HUDEP-2 (cell line): ENCODE data around the gene IFNLR1.

Experiments used
- DNase-seq, 76 experiments: peaks; one replicate each; lab custom pipeline; 2025; ENCODE audit not compliant: unreplicated experiment in 76 of 76; lab: John Stamatoyannopoulos, UW

Gene IFNLR1

GRCh38 chr1:24180676-24181075, 6.4 kb downstream of the IFNLR1 start:
- no peak for DNase-seq

GRCh38 chr1:24179251-24179840, 7.7 kb downstream of the IFNLR1 start:
- no peak for DNase-seq

DNA sequence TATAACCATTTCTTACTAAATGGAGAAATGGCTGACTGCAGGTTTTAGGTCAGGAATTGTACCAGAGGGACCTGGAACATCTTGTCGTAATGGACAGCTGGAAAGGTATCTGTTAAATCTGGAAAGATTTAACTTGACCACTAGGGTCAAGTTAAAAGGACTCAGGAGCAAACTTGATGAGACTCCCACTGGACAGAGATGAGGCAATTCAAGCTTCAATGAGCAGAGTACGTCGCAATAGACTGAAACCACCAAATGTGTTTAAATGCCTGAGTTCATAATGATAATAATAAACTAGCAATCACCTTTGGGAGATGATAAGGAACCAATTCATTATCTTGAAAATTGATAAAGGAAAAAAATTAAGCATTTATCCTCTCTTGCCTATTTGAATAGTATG, 8.7 kb downstream of the IFNLR1 start:
- no peak for DNase-seq

GRCh38 chr1:24177161-24177560, 9.9 kb downstream of the IFNLR1 start:
- no peak for DNase-seq

DNA sequence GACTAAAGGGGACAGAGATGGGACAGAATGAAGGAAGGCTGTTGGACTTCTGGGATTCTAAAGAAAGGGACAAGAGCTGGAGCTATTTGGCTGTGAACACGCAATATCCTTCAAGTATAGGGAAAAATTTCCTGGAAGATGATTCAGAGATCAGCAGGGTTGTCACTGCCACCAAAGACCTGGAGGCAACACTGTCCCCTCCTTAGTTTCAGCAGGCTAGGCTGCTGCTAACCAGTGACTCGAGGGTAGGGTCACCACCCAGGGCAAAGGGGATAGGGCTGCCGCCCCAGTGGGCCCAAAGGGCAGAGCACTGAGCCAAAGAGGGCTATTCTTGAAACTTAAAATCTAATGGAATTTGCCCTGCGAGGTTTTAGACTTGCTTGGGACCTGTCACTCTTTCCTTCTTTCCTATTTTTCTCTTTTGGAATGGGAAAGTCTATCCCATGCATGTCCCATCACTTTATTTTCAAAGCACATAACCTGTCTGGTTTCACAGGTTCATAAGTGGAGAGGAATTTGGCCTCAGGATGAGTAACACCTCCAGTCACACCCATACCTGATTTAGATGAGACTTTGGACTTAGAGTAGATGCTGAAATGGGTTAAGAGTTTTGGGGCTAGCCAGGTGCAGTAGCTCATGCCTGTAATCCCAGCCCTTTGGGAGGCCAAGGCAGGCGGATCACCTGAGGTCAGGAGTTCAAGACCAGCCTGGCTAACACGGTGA, 11.9 kb downstream of the IFNLR1 start:
- DNase-seq, result no peak

DNA sequence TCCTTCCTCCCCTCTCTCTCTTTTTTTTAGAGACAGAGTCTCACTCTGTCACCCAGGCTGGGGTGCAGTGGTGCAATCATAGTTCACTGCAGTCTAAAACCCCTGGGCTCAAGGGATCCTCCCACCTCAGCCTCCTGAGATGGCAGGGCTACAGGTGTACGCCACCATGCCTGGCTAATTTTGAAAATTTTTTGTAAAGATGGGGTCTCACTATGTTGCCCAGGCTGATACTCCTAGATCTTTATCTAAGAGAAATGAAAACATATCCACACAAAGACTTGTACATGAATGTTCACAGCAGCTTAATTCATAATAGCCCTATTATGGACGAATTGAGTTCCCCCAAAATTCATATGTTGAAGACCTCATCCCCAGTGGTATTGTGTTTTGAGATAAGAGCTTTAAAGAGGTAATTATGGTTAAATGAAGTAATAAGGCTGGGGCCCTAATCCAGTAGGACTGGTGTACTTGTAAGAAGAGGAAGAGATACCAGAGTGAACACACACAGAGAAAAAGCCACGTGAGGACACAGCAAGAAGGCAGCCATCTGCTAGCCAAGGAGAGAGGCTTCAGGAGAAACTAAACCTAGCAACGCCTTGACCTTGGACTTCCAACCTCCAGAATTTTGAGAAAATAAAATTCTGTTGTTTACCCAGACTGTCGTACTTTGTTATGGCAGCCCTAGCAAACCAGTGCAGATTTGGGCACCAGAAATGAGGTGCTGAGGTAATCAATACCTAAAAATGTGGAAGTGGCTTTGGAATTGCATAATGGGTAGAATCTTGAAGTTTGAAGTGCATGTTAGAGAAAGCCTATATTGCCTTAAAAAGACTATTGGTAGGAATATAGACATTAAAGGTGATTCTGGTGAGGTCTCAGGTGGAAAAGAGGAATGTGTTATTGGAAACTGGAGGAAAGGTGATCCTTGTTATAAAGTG, 13.2 kb downstream of the IFNLR1 start:
- no peak for DNase-seq

DNA sequence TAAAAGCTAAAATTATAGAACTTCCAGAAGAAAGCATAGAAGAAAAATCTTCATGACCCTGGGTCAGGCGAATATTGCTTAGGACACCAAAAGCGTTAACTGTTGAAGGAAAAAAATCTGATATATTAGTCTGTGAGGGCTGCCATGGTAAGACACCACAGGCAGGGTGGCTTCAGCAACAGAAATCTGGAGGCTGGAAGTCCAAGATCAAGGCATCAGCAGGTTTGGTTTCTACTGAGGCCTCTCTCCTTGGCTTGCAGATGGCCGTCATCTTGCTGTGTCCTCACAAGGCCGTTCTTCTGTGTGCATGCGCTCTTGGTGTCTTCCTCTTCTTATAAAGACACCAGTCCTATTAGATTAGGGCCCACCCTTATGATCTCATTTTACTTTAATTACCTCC, 14.5 kb downstream of the IFNLR1 start:
- no peak for DNase-seq

- DNase-seq, result no peak
Observed at GRCh38 chr1:24169286-24169685, 17.8 kb downstream of the IFNLR1 start.

- DNase-seq, result no peak
Observed at GRCh38 chr1:24168245-24168644, 18.8 kb downstream of the IFNLR1 start.

- DNase-seq, result no peak
Observed at GRCh38 chr1:24167008-24167407, 20.1 kb downstream of the IFNLR1 start.

DNA sequence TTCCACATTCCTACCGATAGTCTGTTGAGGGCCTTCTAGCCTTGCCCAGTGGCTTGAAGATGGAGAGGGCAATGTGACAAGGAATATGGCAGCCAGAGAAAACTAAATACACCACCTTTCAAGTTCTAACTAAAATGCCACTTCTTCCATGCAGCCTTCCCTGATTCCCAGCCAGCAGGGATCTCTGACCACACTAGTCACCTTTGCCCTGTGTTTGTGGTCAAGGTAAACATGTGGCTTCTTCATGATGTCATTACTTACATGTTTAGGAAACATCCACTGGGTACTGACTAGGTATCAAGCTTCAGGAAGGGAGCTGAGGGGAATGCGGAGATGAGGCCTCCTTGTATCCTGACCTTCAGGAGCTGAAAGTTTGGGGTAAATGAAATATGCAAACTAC, 21.6 kb downstream of the IFNLR1 start:
- no peak for DNase-seq

DNA sequence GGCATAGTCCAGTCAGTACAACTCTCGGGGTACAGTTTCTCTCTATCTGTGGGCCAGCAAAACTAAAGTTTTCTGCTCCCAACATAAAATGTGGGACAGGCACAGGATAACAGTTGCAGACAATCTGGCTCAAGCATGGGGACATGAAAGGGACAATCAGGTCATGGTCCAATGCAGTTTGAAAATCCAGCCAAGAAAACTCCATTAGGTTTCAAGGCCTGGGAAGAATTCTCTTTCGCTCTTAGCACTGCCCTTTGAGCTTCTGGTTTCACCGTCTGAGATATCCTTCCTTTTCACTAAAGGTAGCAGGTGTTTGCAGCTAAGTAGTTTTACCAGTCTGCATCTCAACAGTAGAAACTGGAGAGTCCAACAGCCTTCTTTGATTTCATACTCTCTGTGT, 23.1 kb downstream of the IFNLR1 start:
- no peak for DNase-seq

DNA sequence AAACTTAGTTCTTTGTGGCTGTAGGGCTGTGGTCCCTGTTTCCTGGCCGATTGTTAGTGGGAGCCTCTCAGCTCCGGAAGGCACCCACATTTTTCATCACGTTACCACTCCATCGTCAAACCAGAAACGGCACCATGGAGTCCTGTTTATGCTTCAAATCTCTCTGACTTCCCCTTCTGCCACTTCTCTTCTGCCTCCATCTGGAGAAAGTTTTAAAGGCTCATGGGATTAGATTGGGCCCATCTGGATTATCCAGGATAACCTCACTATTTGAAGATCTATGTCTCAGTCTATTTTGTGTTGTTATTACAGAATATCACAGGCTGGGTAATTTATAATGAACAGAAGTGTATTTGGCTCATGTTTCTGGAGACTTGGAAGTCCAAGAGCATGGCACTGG, 24.9 kb downstream of the IFNLR1 start:
- no peak for DNase-seq

- DNase-seq, result no peak
Observed at GRCh38 chr1:24161270-24161669, 25.8 kb downstream of the IFNLR1 start.

GRCh38 chr1:24159366-24159765, 27.7 kb downstream of the IFNLR1 start:
- DNase-seq, result no peak

DNA sequence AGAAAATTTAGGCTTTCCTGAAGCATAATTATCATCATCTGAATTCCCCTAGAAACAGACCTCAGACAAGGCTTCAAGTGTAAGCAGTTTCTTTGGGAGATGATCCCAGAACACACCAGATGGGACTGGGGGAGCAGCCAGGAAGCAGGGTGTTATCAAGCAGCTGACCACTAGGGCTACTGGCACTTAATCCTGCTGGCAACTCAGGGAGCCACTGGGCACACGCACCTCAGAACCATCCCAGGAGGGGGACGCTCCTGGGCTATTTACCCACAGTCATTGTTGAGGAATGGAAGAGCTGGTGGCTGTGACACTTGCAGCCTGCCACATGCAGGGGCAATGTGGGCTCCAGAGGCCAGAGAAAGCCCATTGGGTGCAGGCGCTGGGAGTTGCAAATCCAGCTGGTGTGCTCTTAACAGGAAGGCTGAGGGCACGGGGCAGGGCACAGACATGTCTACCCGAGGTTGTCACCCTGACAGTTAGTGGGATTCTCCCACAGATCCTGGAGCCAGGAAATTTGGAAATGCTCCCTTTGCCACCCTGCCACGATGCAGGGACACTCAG, 29.1 kb downstream of the IFNLR1 start:
- DNase-seq, result no peak

- DNase-seq, result no peak
Observed at GRCh38 chr1:24156542-24157260, 30.4 kb downstream of the IFNLR1 start.

GRCh38 chr1:24155011-24155782, 31.9 kb downstream of the IFNLR1 start:
- no peak for DNase-seq

DNA sequence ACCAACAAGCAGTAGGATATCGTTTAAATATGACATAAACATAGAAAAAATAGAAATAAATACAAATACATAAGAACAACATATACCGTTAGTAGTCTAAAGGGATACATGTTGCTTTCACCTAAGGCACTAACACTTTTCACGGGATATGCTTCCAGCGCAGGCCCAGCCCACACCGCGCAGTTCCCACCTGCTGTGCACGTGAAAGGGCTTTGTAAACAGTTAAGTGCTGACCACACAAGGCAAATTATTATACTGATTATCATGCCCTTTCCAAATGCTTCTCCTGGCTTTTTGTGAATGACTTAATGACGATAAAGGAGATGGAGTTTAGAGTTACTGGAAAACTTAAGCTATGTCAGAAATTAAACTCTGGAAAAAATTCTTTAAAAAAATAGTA, 32.9 kb downstream of the IFNLR1 start:
- no peak for DNase-seq
